ENCODE measurements around the gene MAPRE3. TPM values are rescaled to one million over a fixed set of nuclear protein-coding genes. Genes with fewer than 3 reads are reported as not detected.
A peak's percentile ranks its signal among the peaks of the same experiment; 100 is the strongest.

MAPRE3 gene
- total and polyA plus RNA-seq, 9 of the 15 experiments (the other 6 are each of a cell fraction or from before 2014, with no cell fraction given): 0.70 to 43.2 (median 12.6) TPM

DNA sequence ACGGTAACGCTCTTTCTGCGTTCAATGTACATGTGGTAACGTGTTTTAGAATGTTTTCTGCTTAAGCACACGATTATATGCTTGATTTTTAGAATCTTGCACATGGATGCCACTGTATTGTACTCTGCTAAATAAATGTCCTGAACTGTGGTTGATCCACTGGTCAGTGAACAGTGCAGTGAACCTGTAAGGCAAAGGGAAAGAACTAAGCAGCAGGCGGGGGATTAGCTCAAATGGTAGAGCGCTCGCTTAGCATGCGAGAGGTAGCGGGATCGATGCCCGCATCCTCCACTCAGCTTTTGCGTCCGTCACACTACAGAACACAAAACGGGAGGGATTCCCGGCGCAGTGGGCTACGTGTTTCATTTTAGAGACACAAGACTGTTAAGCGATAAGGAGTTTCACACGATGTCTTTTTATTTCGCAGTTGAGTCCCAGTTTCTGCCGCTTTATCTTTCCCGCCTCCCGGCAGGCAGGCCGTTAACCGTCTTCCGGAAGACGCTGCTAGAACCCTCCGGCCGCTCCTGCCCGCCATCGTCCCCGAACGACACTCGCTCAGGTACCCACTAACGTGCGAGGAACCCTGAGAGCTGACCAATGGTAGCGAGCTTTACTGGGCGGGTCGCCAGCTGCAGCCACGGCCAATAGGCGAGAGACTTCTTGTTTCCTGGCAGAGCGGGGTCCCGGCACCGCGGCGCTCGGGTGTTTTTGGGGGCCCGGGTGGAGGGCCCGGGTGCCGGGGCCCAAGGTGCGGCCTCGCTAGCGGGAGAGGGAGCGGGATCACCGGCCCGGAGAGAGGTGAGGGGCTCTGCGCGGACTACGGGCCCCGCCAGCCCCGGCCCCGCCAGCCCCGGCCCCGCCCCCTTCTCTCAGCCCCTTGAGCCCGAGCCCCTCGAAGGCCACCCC lies 80.8 kb downstream of the MAPRE3 start, which contains the start of gene AGBL5 (continued):
- TF ChIP-seq, protein P1, sequence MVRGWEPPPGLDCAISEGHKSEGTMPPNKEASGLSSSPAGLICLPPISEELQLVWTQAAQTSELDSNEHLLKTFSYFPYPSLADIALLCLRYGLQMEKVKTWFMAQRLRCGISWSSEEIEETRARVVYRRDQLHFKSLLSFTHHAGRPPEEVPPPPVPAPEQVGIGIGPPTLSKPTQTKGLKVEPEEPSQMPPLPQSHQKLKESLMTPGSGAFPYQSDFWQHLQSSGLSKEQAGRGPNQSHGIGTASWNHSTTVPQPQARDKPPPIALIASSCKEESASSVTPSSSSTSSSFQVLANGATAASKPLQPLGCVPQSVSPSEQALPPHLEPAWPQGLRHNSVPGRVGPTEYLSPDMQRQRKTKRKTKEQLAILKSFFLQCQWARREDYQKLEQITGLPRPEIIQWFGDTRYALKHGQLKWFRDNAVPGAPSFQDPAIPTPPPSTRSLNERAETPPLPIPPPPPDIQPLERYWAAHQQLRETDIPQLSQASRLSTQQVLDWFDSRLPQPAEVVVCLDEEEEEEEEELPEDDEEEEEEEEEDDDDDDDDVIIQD (CRISPR knock-in tag; IDR thresholded peaks at IDR 0.05): no peak
- TF ChIP-seq, protein P2, sequence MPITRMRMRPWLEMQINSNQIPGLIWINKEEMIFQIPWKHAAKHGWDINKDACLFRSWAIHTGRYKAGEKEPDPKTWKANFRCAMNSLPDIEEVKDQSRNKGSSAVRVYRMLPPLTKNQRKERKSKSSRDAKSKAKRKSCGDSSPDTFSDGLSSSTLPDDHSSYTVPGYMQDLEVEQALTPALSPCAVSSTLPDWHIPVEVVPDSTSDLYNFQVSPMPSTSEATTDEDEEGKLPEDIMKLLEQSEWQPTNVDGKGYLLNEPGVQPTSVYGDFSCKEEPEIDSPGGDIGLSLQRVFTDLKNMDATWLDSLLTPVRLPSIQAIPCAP (CRISPR knock-in tag; IDR thresholded peaks at IDR 0.05; ENCODE audit: borderline replicate concordance): peak; percentile 87; the same call in 1 of the 2 replicates
- TF ChIP-seq JUN (IDR thresholded peaks at IDR 0.05; ENCODE audit: borderline replicate concordance, low read depth, low read length): no peak
- no peak for TF ChIP-seq JUN (CRISPR knock-in tag; IDR thresholded peaks at IDR 0.05; ENCODE audit: borderline replicate concordance)
- peak; percentile 60 for TF ChIP-seq TAF1 (IDR thresholded peaks at IDR 0.05; ENCODE audit: control insufficient read depth, extremely low read depth, insufficient read depth, low read length, severe bottlenecking)
- no peak for TF ChIP-seq SPI1 (IDR thresholded peaks at IDR 0.05; ENCODE audit: borderline replicate concordance, low read depth, low read length)
- no peak for TF ChIP-seq SRSF7 (optimal IDR thresholded peaks at IDR 0.05; ENCODE audit: low read depth, low read length)
- TF ChIP-seq MTF1 (CRISPR knock-in tag; IDR thresholded peaks at IDR 0.05; ENCODE audit: borderline replicate concordance): no peak
- TF ChIP-seq ZSCAN32 (CRISPR knock-in tag; IDR thresholded peaks at IDR 0.05): peak; percentile 40; the same call in 1 of the 2 replicates
- TF ChIP-seq, protein P3, sequence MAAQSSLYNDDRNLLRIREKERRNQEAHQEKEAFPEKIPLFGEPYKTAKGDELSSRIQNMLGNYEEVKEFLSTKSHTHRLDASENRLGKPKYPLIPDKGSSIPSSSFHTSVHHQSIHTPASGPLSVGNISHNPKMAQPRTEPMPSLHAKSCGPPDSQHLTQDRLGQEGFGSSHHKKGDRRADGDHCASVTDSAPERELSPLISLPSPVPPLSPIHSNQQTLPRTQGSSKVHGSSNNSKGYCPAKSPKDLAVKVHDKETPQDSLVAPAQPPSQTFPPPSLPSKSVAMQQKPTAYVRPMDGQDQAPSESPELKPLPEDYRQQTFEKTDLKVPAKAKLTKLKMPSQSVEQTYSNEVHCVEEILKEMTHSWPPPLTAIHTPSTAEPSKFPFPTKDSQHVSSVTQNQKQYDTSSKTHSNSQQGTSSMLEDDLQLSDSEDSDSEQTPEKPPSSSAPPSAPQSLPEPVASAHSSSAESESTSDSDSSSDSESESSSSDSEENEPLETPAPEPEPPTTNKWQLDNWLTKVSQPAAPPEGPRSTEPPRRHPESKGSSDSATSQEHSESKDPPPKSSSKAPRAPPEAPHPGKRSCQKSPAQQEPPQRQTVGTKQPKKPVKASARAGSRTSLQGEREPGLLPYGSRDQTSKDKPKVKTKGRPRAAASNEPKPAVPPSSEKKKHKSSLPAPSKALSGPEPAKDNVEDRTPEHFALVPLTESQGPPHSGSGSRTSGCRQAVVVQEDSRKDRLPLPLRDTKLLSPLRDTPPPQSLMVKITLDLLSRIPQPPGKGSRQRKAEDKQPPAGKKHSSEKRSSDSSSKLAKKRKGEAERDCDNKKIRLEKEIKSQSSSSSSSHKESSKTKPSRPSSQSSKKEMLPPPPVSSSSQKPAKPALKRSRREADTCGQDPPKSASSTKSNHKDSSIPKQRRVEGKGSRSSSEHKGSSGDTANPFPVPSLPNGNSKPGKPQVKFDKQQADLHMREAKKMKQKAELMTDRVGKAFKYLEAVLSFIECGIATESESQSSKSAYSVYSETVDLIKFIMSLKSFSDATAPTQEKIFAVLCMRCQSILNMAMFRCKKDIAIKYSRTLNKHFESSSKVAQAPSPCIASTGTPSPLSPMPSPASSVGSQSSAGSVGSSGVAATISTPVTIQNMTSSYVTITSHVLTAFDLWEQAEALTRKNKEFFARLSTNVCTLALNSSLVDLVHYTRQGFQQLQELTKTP (IDR thresholded peaks at IDR 0.05; ENCODE audit: low read depth in 1 of 2, partially characterized antibody in 2 of 2): peak; percentile 62 to 86
- TF ChIP-seq ZKSCAN3 (CRISPR knock-in tag; IDR thresholded peaks at IDR 0.05): no peak
- TF ChIP-seq SLC30A9 (CRISPR knock-in tag; IDR thresholded peaks at IDR 0.05): no peak
- no peak for TF ChIP-seq ZNF507 (tag; conservative IDR thresholded peaks at IDR 0.05)
- TF ChIP-seq ATF1 (CRISPR knock-in tag; IDR thresholded peaks at IDR 0.05): no peak
- peak; percentile 91 for TF ChIP-seq ATF1 (tag; IDR thresholded peaks at IDR 0.05)
- TF ChIP-seq FOXM1 (IDR thresholded peaks at IDR 0.05; ENCODE audit: low read depth): no peak; the same call in 1 of the 2 replicates
- 0 out of 2 replicates have a peak, but pooled peaks have one; percentile 78 for TF ChIP-seq FOXM1 (CRISPR knock-in tag; IDR thresholded peaks at IDR 0.05; ENCODE audit: low read depth)
- TF ChIP-seq, protein P4, sequence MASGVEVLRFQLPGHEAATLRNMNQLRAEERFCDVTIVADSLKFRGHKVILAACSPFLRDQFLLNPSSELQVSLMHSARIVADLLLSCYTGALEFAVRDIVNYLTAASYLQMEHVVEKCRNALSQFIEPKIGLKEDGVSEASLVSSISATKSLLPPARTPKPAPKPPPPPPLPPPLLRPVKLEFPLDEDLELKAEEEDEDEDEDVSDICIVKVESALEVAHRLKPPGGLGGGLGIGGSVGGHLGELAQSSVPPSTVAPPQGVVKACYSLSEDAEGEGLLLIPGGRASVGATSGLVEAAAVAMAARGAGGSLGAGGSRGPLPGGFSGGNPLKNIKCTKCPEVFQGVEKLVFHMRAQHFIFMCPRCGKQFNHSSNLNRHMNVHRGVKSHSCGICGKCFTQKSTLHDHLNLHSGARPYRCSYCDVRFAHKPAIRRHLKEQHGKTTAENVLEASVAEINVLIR (CRISPR knock-in tag; IDR thresholded peaks at IDR 0.05): 0 out of 2 replicates have a peak, but pooled peaks have one; percentile 56
- peak; percentile 68 for TF ChIP-seq SMAD4 (CRISPR knock-in tag; conservative IDR thresholded peaks at IDR 0.05)
- TF ChIP-seq POLR3A (IDR thresholded peaks at IDR 0.05; ENCODE audit: borderline replicate concordance, extremely low read depth, insufficient read depth, insufficient read length): peak; percentile 82

All from K562 (cell line).